Colonic mucosa (tissue), 4 donors: ENCODE results near the gene DAPK1. TPM values are rescaled to one million over a fixed set of nuclear protein-coding genes. Genes with fewer than 3 reads are reported as not detected.

Source experiments
- DNase-seq: peaks from one replicate; pipeline ENCODE4 v3.0.0-alpha.2; 2020
- H3K27ac ChIP-seq: fragments of 200-600 bp; one replicate; pipeline ENCODE4 v1.8.0; 2021
- H3K27me3 ChIP-seq: fragments of 200-600 bp; one replicate; pipeline ENCODE4 v1.8.0; 2021
- H3K36me3 ChIP-seq: fragments of 200-600 bp; one replicate; pipeline ENCODE4 v1.8.0; 2021
- H3K4me1 ChIP-seq: fragments of 200-600 bp; one replicate; pipeline ENCODE4 v1.8.0; 2021; ENCODE audit warnings: mild to moderate bottlenecking
- H3K4me3 ChIP-seq: fragments of 200-600 bp; one replicate; pipeline ENCODE4 v1.8.0; 2021
- H3K9ac ChIP-seq, 2 donors: one replicate each; pipeline ENCODE4 v1.7.0; 2013; ENCODE audit warnings: control low read depth in 2 of 2, low read depth in 2 of 2, low read length in 2 of 2
- H3K9me3 ChIP-seq: fragments of 200-600 bp; one replicate; pipeline ENCODE4 v1.8.0; 2021
- CTCF ChIP-seq: fragments of 200-600 bp; IDR thresholded peaks from one replicate; pipeline ENCODE4 v1.8.0; 2022; ENCODE audit warnings: antibody characterized with exemption, mild to moderate bottlenecking
- intact Hi-C: fragments of 100-400 bp; cut with DNase I; formaldehyde crosslinking; loops from one replicate; pipeline ENCODE4 v1.14.1; 2022
- total RNA-seq, 2 donors: library from RNA; stranded (reverse); fragmentation: NEBNext Ultra II Directional in 1 of 2; extraction: Animal tissue kit (Norgen Biotek cat#: 25700) in 1 of 2; gene quantifications; one replicate each; pipeline ENCODE4 v1.2.1, GENCODE V29; 2021
- donor health status: healthy.
- donor health status: DM: no; HTN: no; CAD: no.
- donor health status: DM: no; HTN: no; CAD: no.

Gene DAPK1
- total RNA-seq, 2 donors from 2014 or later = 7.9 to 17.5 TPM

DNA sequence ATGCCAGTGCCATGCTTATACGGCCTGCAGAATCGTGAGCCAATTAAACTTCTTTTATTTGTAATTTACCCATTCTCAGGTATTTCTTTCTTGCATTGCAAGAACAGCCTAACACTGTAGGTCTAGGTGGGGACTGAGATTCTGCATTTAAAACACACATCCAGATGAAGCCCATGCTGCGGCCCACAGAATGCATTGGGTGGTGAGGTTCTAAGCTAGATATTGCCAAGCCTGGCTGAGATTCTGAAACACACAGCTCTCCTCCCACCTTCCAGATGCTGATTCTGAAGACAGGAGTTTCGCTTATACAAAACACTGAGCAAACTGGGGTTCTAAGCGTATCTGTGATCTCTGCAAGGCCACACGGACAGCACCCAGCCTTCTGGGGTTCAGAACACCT lies 75.1 kb downstream of the DAPK1 start:
- Histone ChIP-seq H3K4me3 (no peak overlapping the region), H3K4me1 (no peaks in the 10 kb centered on the region), H3K27me3 (no peaks in the 10 kb centered on the region), H3K9me3 (no peaks in the 10 kb centered on the region), H3K27ac (no peak overlapping the region), H3K9ac (no peak overlapping the region), H3K36me3 (no peaks in the 10 kb centered on the region)
- no peak for DNase-seq
- TF ChIP-seq CTCF = no peak
- intact Hi-C loops = no loop called here

GRCh38 chr9:87573841-87574342 lies 76.2 kb downstream of the DAPK1 start:
- TF ChIP-seq CTCF = no peak
- no peaks in the 10 kb centered on the region for H3K9me3 ChIP-seq
- H3K27ac ChIP-seq = no peak overlapping the region
- no peaks in the 10 kb centered on the region for H3K4me1 ChIP-seq
- intact Hi-C loops = no loop called here
- H3K36me3 ChIP-seq = no peaks in the 10 kb centered on the region
- no peaks in the 10 kb centered on the region for H3K27me3 ChIP-seq
- no peak for DNase-seq
- H3K9ac ChIP-seq = no peak overlapping the region
- H3K4me3 ChIP-seq = no peak overlapping the region

GRCh38 chr9:87577746-87578145 lies 80.1 kb downstream of the DAPK1 start:
- intact Hi-C loops = no loop called here
- H3K9me3 ChIP-seq = no peaks in the 10 kb centered on the region
- H3K9ac ChIP-seq = no peak overlapping the region
- TF ChIP-seq CTCF = no peak
- H3K4me3 ChIP-seq = no peak overlapping the region
- peaks cover 4% of the 10 kb centered on the region for H3K4me1 ChIP-seq
- H3K36me3 ChIP-seq = no peaks in the 10 kb centered on the region
- no peaks in the 10 kb centered on the region for H3K27me3 ChIP-seq
- H3K27ac ChIP-seq = no peak overlapping the region
- DNase-seq = no peak

- Histone ChIP-seq H3K36me3 (no peaks in the 10 kb centered on the region), H3K4me3 (no peak overlapping the region), H3K27ac (no peak overlapping the region), H3K9ac (no peak overlapping the region), H3K9me3 (no peaks in the 10 kb centered on the region), H3K4me1 (peaks cover 4% of the 10 kb centered on the region), H3K27me3 (no peaks in the 10 kb centered on the region)
- no peak for DNase-seq
- intact Hi-C loops = no loop called here
- TF ChIP-seq CTCF = no peak
These were observed 81.0 kb downstream of the DAPK1 start for GRCh38 chr9:87578625-87579024.

GRCh38 chr9:87579781-87580541 lies 82.3 kb downstream of the DAPK1 start:
- no peak overlapping the region for H3K4me3 ChIP-seq
- DNase-seq = no peak
- H3K36me3 ChIP-seq = no peaks in the 10 kb centered on the region
- intact Hi-C loops = no loop called here
- peaks cover 4% of the 10 kb centered on the region for H3K4me1 ChIP-seq
- H3K9ac ChIP-seq = no peak overlapping the region
- no peaks in the 10 kb centered on the region for H3K9me3 ChIP-seq
- no peaks in the 10 kb centered on the region for H3K27me3 ChIP-seq
- H3K27ac ChIP-seq = no peak overlapping the region
- TF ChIP-seq CTCF = no peak
